ENCODE data around the gene TBCCD1.

DNA sequence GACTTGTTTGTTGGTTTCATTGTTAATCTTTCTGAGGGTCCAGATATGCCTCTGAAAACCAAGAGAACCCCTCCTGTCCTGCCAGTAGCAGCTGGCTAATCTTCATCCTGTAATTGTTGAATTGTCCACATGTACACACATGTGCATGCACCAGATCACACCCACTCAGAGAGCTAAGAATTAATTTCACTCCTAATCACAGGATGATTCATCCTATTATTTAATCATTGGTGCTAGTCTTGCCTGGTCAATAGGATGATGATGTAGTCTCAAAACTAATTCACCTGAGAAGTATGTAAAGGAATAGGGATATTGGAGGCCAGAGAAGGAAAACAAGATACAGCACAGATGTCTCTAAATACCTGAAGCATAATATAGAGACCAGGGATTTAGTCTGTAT, 37.9 kb upstream of the TBCCD1 start:
- TF ChIP-seq EZH2 (IDR thresholded peaks at IDR 0.05; ENCODE audit: low read depth, low read length, severe bottlenecking) (no peak), CTCF (IDR thresholded peaks at IDR 0.05; ENCODE audit: control extremely low read depth in 1 of 3, insufficient read depth in 1 of 3, low read depth in 1 of 3, low read length in 3 of 3) (no peak), NRF1 (IDR thresholded peaks at IDR 0.05; ENCODE audit: low read depth, low read length) (no peak), SIN3A (conservative IDR thresholded peaks at IDR 0.05 in 1 of 2, IDR thresholded peaks at IDR 0.05 in 1 of 2; ENCODE audit: low read depth in 1 of 2, low read length in 2 of 2) (no peak), POLR2A (IDR thresholded peaks at IDR 0.05; ENCODE audit: control extremely low read depth in 1 of 2, low read depth in 2 of 2, low read length in 2 of 2) (no peak), RXRA (IDR thresholded peaks at IDR 0.05; ENCODE audit: insufficient read depth, low read depth, low read length) (no peak), CREB1 (IDR thresholded peaks at IDR 0.05) (no peak), SP1 (IDR thresholded peaks at IDR 0.05; ENCODE audit: low read depth, low read length) (no peak), EP300 (IDR thresholded peaks at IDR 0.05; ENCODE audit: borderline replicate concordance in 1 of 2, low read depth in 2 of 2, low read length in 2 of 2) (no peak), SUZ12 (IDR thresholded peaks at IDR 0.05; ENCODE audit: low read length) (no peak), POLR2AphosphoS5 (IDR thresholded peaks at IDR 0.05; ENCODE audit: low read depth, low read length) (no peak)
- TF ChIP-seq, protein P1, sequence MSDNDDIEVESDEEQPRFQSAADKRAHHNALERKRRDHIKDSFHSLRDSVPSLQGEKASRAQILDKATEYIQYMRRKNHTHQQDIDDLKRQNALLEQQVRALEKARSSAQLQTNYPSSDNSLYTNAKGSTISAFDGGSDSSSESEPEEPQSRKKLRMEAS (IDR thresholded peaks at IDR 0.05): no peak
- TF ChIP-seq, protein P2, sequence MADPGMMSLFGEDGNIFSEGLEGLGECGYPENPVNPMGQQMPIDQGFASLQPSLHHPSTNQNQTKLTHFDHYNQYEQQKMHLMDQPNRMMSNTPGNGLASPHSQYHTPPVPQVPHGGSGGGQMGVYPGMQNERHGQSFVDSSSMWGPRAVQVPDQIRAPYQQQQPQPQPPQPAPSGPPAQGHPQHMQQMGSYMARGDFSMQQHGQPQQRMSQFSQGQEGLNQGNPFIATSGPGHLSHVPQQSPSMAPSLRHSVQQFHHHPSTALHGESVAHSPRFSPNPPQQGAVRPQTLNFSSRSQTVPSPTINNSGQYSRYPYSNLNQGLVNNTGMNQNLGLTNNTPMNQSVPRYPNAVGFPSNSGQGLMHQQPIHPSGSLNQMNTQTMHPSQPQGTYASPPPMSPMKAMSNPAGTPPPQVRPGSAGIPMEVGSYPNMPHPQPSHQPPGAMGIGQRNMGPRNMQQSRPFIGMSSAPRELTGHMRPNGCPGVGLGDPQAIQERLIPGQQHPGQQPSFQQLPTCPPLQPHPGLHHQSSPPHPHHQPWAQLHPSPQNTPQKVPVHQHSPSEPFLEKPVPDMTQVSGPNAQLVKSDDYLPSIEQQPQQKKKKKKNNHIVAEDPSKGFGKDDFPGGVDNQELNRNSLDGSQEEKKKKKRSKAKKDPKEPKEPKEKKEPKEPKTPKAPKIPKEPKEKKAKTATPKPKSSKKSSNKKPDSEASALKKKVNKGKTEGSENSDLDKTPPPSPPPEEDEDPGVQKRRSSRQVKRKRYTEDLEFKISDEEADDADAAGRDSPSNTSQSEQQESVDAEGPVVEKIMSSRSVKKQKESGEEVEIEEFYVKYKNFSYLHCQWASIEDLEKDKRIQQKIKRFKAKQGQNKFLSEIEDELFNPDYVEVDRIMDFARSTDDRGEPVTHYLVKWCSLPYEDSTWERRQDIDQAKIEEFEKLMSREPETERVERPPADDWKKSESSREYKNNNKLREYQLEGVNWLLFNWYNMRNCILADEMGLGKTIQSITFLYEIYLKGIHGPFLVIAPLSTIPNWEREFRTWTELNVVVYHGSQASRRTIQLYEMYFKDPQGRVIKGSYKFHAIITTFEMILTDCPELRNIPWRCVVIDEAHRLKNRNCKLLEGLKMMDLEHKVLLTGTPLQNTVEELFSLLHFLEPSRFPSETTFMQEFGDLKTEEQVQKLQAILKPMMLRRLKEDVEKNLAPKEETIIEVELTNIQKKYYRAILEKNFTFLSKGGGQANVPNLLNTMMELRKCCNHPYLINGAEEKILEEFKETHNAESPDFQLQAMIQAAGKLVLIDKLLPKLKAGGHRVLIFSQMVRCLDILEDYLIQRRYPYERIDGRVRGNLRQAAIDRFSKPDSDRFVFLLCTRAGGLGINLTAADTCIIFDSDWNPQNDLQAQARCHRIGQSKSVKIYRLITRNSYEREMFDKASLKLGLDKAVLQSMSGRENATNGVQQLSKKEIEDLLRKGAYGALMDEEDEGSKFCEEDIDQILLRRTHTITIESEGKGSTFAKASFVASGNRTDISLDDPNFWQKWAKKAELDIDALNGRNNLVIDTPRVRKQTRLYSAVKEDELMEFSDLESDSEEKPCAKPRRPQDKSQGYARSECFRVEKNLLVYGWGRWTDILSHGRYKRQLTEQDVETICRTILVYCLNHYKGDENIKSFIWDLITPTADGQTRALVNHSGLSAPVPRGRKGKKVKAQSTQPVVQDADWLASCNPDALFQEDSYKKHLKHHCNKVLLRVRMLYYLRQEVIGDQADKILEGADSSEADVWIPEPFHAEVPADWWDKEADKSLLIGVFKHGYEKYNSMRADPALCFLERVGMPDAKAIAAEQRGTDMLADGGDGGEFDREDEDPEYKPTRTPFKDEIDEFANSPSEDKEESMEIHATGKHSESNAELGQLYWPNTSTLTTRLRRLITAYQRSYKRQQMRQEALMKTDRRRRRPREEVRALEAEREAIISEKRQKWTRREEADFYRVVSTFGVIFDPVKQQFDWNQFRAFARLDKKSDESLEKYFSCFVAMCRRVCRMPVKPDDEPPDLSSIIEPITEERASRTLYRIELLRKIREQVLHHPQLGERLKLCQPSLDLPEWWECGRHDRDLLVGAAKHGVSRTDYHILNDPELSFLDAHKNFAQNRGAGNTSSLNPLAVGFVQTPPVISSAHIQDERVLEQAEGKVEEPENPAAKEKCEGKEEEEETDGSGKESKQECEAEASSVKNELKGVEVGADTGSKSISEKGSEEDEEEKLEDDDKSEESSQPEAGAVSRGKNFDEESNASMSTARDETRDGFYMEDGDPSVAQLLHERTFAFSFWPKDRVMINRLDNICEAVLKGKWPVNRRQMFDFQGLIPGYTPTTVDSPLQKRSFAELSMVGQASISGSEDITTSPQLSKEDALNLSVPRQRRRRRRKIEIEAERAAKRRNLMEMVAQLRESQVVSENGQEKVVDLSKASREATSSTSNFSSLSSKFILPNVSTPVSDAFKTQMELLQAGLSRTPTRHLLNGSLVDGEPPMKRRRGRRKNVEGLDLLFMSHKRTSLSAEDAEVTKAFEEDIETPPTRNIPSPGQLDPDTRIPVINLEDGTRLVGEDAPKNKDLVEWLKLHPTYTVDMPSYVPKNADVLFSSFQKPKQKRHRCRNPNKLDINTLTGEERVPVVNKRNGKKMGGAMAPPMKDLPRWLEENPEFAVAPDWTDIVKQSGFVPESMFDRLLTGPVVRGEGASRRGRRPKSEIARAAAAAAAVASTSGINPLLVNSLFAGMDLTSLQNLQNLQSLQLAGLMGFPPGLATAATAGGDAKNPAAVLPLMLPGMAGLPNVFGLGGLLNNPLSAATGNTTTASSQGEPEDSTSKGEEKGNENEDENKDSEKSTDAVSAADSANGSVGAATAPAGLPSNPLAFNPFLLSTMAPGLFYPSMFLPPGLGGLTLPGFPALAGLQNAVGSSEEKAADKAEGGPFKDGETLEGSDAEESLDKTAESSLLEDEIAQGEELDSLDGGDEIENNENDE (IDR thresholded peaks at IDR 0.05; ENCODE audit: insufficient replicate concordance, low read length): no peak
